PC-9 (cell line): ENCODE results near the gene GPATCH2.

Experiments used
- EZH2 ChIP-seq: fragments of 200-600 bp; sonication (generic); IDR thresholded peaks from 2 replicates; pipeline ENCODE4 v1.8.0; 2017; ENCODE audit warnings: antibody characterized with exemption, low read depth
- TF ChIP-seq, protein P1 (sequence below): fragments of 200-600 bp; sonication (generic); conservative IDR thresholded peaks from 2 replicates; pipeline ENCODE4 v1.6.1; 2017; ENCODE audit warnings: mixed run types, antibody characterized with exemption, mild to moderate bottlenecking, moderate library complexity

GRCh38 chr1:217471403-217471802, 159.5 kb downstream of the GPATCH2 start:
- TF ChIP-seq, protein P1, sequence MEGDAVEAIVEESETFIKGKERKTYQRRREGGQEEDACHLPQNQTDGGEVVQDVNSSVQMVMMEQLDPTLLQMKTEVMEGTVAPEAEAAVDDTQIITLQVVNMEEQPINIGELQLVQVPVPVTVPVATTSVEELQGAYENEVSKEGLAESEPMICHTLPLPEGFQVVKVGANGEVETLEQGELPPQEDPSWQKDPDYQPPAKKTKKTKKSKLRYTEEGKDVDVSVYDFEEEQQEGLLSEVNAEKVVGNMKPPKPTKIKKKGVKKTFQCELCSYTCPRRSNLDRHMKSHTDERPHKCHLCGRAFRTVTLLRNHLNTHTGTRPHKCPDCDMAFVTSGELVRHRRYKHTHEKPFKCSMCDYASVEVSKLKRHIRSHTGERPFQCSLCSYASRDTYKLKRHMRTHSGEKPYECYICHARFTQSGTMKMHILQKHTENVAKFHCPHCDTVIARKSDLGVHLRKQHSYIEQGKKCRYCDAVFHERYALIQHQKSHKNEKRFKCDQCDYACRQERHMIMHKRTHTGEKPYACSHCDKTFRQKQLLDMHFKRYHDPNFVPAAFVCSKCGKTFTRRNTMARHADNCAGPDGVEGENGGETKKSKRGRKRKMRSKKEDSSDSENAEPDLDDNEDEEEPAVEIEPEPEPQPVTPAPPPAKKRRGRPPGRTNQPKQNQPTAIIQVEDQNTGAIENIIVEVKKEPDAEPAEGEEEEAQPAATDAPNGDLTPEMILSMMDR = no peak
- no peak for TF ChIP-seq EZH2
